OCI-LY3 (cell line): ENCODE measurements around the gene C16orf74.
A peak's percentile ranks its signal among the peaks of the same experiment; 100 is the strongest.

ENCODE experiments used
- H2AFZ ChIP-seq: fragments of 200-600, 300-600 bp; shearing (Covaris generic); 2 replicates; pipeline ENCODE4 v1.6.0; 2014; ENCODE audit warnings: antibody characterized with exemption, low read depth, low read length
- H3K27ac ChIP-seq: fragments of 200-600, 300-600 bp; sonication (generic); 2 replicates; pipeline ENCODE4 v1.5.1; 2014; ENCODE audit warnings: mild to moderate bottlenecking, low read length, moderate library complexity, mixed read lengths
- H3K27me3 ChIP-seq: fragments of 200-600, 300-600 bp; sonication (generic); 2 replicates; pipeline ENCODE4 v1.6.1; 2014; ENCODE audit warnings: low read depth, low read length, mixed read lengths
- H3K36me3 ChIP-seq: fragments of 200-600, 300-600 bp; sonication (generic); replicated peaks from 2 replicates; pipeline ENCODE3; 2014; ENCODE audit warnings: low read depth, low read length, mixed read lengths
- H3K4me1 ChIP-seq: fragments of 300-600, 200-600 bp; sonication (generic); 2 replicates; pipeline ENCODE4 v1.6.1; 2014; ENCODE audit warnings: low read length, mixed read lengths
- H3K4me2 ChIP-seq: fragments of 200-600, 300-600 bp; sonication (generic); 2 replicates; pipeline ENCODE4 v1.6.1; 2014; ENCODE audit warnings: low read length, mixed read lengths
- H3K4me3 ChIP-seq: fragments of 300-600, 200-600 bp; sonication (generic); 2 replicates; pipeline ENCODE4 v1.5.1; 2014; ENCODE audit warnings: antibody characterized with exemption, mild to moderate bottlenecking, low read length, moderate library complexity
- H3K79me2 ChIP-seq: fragments of 300-600, 200-600 bp; shearing (Covaris generic); 2 replicates; pipeline ENCODE4 v1.6.1; 2014; ENCODE audit warnings: mild to moderate bottlenecking, low read length, mixed read lengths
- H3K9ac ChIP-seq: fragments of 300-600, 200-600 bp; shearing (Covaris generic); 2 replicates; pipeline ENCODE4 v1.6.0; 2014; ENCODE audit warnings: mild to moderate bottlenecking, low read length, moderate library complexity
- H3K9me3 ChIP-seq: fragments of 200-600, 300-600 bp; shearing (Covaris generic); 2 replicates; pipeline ENCODE4 v1.6.1; 2014; ENCODE audit warnings: low read length, mixed read lengths; ENCODE audit not compliant: insufficient read depth
- H4K20me1 ChIP-seq: fragments of 200-600, 300-600 bp; sonication (generic); 2 replicates; pipeline ENCODE4 v1.6.1; 2016; ENCODE audit warnings: low read length, mixed read lengths; ENCODE audit not compliant: insufficient read depth
- EZH2phosphoT487 ChIP-seq: fragments of 200-600 bp; shearing (Covaris generic); IDR thresholded peaks from 2 replicates; pipeline ENCODE4 v1.6.1; 2018; ENCODE audit warnings: antibody characterized with exemption, mixed run types, low read depth
- TF ChIP-seq, protein P1 (sequence below): fragments of 200-600, 300-600 bp; sonication (generic); IDR thresholded peaks from 2 replicates; pipeline ENCODE4 v1.5.1; 2014; ENCODE audit warnings: antibody characterized with exemption, low read length, low read depth

Gene C16orf74

GRCh38 chr16:85755929-85756768, 5.3 kb upstream of the C16orf74 start:
- Histone ChIP-seq H3K27me3 (peaks cover 95% of the 10 kb centered on the region), H3K4me1 (peaks cover 69% of the 10 kb centered on the region), H4K20me1 (peaks cover 11% of the 10 kb centered on the region; the same call in 1 of the 2 replicates), H3K36me3 (no peaks in the 10 kb centered on the region), H3K9me3 (no peaks in the 10 kb centered on the region), H3K4me2 (peak overlapping the region; percentile 98), H2AFZ (0 out of 2 replicates have a peak overlapping the region, but pooled peaks have one; percentile 7), H3K27ac (peak overlapping the region; percentile 25; the same call in 1 of the 2 replicates), H3K9ac (peak overlapping the region; percentile 46), H3K79me2 (no peaks in the 10 kb centered on the region), H3K4me3 (peak overlapping the region; percentile 72)
- TF ChIP-seq EZH2phosphoT487: no peak
- TF ChIP-seq, protein P1, sequence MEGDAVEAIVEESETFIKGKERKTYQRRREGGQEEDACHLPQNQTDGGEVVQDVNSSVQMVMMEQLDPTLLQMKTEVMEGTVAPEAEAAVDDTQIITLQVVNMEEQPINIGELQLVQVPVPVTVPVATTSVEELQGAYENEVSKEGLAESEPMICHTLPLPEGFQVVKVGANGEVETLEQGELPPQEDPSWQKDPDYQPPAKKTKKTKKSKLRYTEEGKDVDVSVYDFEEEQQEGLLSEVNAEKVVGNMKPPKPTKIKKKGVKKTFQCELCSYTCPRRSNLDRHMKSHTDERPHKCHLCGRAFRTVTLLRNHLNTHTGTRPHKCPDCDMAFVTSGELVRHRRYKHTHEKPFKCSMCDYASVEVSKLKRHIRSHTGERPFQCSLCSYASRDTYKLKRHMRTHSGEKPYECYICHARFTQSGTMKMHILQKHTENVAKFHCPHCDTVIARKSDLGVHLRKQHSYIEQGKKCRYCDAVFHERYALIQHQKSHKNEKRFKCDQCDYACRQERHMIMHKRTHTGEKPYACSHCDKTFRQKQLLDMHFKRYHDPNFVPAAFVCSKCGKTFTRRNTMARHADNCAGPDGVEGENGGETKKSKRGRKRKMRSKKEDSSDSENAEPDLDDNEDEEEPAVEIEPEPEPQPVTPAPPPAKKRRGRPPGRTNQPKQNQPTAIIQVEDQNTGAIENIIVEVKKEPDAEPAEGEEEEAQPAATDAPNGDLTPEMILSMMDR: no peak

DNA sequence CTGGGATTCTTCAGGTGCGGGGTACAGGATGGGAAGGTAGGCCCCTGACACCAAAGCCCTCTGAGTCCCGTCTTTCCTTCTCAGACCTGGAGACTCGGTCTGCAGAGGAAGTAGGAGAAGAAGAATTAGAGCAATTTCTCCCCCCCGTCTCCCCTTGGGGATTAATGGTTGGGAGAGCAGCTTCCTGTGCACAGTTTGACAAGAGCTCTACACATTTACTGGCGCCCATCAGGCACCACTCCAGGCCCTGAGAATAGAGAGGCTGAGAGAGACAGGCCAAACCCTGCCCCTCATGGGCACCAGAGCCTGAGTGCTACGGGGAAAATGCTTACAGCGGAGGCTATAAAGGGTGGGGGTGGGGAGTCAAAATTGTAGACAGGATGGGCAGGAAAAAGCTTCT, 3.5 kb upstream of the C16orf74 start:
- H3K27ac ChIP-seq: no peak overlapping the region
- H3K27me3 ChIP-seq: peaks cover 88% of the 10 kb centered on the region
- no peak overlapping the region for H3K9ac ChIP-seq
- no peaks in the 10 kb centered on the region for H3K9me3 ChIP-seq
- peak overlapping the region; percentile 73 for H3K4me2 ChIP-seq
- H3K79me2 ChIP-seq: no peaks in the 10 kb centered on the region
- TF ChIP-seq, protein P1: no peak
- no peak for TF ChIP-seq EZH2phosphoT487
- H3K4me3 ChIP-seq: peak overlapping the region; percentile 51
- H3K36me3 ChIP-seq: no peaks in the 10 kb centered on the region
- peaks cover 11% of the 10 kb centered on the region; the same call in 1 of the 2 replicates for H4K20me1 ChIP-seq
- H3K4me1 ChIP-seq: peaks cover 66% of the 10 kb centered on the region
- no peak overlapping the region for H2AFZ ChIP-seq

- Histone ChIP-seq H3K4me2 (peak overlapping the region; percentile 73), H3K27ac (no peak overlapping the region), H2AFZ (no peak overlapping the region), H4K20me1 (peaks cover 11% of the 10 kb centered on the region; the same call in 1 of the 2 replicates), H3K9ac (no peak overlapping the region), H3K27me3 (peaks cover 84% of the 10 kb centered on the region), H3K9me3 (no peaks in the 10 kb centered on the region), H3K79me2 (no peaks in the 10 kb centered on the region), H3K36me3 (no peaks in the 10 kb centered on the region), H3K4me3 (no peak overlapping the region), H3K4me1 (peaks cover 62% of the 10 kb centered on the region)
- TF ChIP-seq, protein P1: no peak
- no peak for TF ChIP-seq EZH2phosphoT487
Observed at GRCh38 chr16:85753976-85754375, 3.1 kb upstream of the C16orf74 start.

- no peak overlapping the region; the same call in 1 of the 2 replicates for H3K4me2 ChIP-seq
- H3K9ac ChIP-seq: no peak overlapping the region
- H3K27me3 ChIP-seq: peaks cover 80% of the 10 kb centered on the region
- no peak overlapping the region for H2AFZ ChIP-seq
- no peak overlapping the region for H3K4me3 ChIP-seq
- H4K20me1 ChIP-seq: 0 out of 2 replicates have a peak, but pooled peaks cover 9% of the 10 kb centered on the region
- no peaks in the 10 kb centered on the region for H3K36me3 ChIP-seq
- peaks cover 58% of the 10 kb centered on the region for H3K4me1 ChIP-seq
- TF ChIP-seq, protein P1: no peak
- TF ChIP-seq EZH2phosphoT487: no peak
- H3K9me3 ChIP-seq: no peaks in the 10 kb centered on the region
- H3K79me2 ChIP-seq: no peaks in the 10 kb centered on the region
- no peak overlapping the region for H3K27ac ChIP-seq
Observed at GRCh38 chr16:85753559-85753958, 2.7 kb upstream of the C16orf74 start.
